GM18519 (cell line): ENCODE measurements around the gene RFC5.
"Not testable (repeated sequence)": the region's sequence is repeated elsewhere in the genome, so short reads cannot be mapped to it uniquely, and the experiment has no call there.

ENCODE experiments used
- ATAC-seq: cut with Tn5 transposase; IDR thresholded peaks from one replicate; pipeline ENCODE4 v1.9.1; 2021; ENCODE audit warnings: mild to moderate bottlenecking, moderate library complexity; ENCODE audit not compliant: unreplicated experiment, low FRiP score

The RFC5 gene

GRCh38 chr12:118070650-118071049 lies 54.1 kb downstream of the RFC5 start:
- ATAC-seq: no peak

DNA sequence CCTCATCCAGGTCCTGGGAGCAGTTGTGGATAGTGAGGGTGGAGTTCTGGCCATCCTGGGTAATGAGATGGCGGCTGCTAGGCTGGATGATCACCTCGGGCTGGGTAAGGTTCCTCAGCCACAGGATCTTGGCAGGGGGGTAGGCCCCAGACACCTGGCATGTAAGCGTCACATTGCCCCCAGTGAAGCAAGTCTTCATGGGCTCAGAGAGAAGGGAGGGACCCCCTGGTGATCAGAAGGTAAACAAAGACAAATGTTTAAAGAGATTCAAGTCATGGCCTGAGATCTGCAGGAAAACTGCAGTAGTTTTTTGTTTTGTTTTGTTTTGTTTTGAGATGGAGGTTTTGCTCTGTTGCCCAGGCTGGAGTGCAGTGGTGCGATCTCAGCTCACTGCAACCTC lies 57.3 kb downstream of the RFC5 start:
- no peak for ATAC-seq

DNA sequence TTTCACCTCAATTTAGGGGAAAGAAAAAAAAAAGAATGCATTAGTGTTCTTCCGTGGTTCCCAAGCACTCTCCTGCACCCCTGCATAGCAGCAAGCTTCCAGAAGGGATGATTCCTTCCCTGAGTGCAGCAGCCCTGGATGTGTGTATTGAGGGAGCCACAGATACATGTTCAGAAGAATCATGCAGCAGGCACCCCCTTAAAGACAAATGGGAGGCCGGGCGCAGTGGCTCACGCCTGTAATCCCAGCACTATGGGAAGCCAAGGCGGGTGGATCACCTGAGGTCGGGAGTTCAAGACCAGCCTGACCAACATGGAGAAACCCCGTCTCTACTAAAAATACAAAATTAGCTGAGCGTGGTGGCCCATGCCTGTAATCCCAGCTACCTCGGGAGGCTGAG lies 65.0 kb downstream of the RFC5 start:
- ATAC-seq: not testable (repeated sequence)
